Measurements from ENCODE around the gene GBP6.
"Not testable (repeated sequence)": the region's sequence is repeated elsewhere in the genome, so short reads cannot be mapped to it uniquely, and the experiment has no call there.

GBP6 gene

GRCh38 chr1:89361681-89362080, 2.2 kb upstream of the GBP6 start:
- peaks cover 4% of the 10 kb centered on the region for H3K27me3 Mint-ChIP-seq (ENCODE audit: low read depth)
- no peak overlapping the region for H3K4me3 Mint-ChIP-seq
- TF ChIP-seq CTCF (IDR thresholded peaks at IDR 0.05; ENCODE audit: unreplicated experiment in 3 of 3) = no peak
- H3K27ac Mint-ChIP-seq = no peak overlapping the region
- H3K36me3 Mint-ChIP-seq (ENCODE audit: low read depth) = no peaks in the 10 kb centered on the region
- H3K9me3 Mint-ChIP-seq = no peaks in the 10 kb centered on the region
- H3K4me1 Mint-ChIP-seq = peaks cover 5% of the 10 kb centered on the region

- H3K4me3 Mint-ChIP-seq = no peak overlapping the region
- H3K4me1 Mint-ChIP-seq = peaks cover 2% of the 10 kb centered on the region
- H3K9me3 Mint-ChIP-seq = no peaks in the 10 kb centered on the region
- TF ChIP-seq CTCF (IDR thresholded peaks at IDR 0.05; ENCODE audit: unreplicated experiment in 3 of 3) = no peak
- H3K36me3 Mint-ChIP-seq (ENCODE audit: low read depth) = no peaks in the 10 kb centered on the region
- H3K27me3 Mint-ChIP-seq (ENCODE audit: low read depth) = peaks cover 4% of the 10 kb centered on the region
- no peak overlapping the region for H3K27ac Mint-ChIP-seq
Observed at GRCh38 chr1:89363196-89363595, 663 bp upstream of the GBP6 start.

- TF ChIP-seq CTCF (IDR thresholded peaks at IDR 0.05; ENCODE audit: unreplicated experiment in 3 of 3) = no peak
- no peaks in the 10 kb centered on the region for H3K4me1 Mint-ChIP-seq
- H3K9me3 Mint-ChIP-seq = no peaks in the 10 kb centered on the region
- peaks cover 4% of the 10 kb centered on the region for H3K27me3 Mint-ChIP-seq (ENCODE audit: low read depth)
- no peak overlapping the region for H3K4me3 Mint-ChIP-seq
- H3K36me3 Mint-ChIP-seq (ENCODE audit: low read depth) = no peaks in the 10 kb centered on the region
- H3K27ac Mint-ChIP-seq = peak overlapping the region in 1 of 3 experiments; percentile 34
Observed at GRCh38 chr1:89364954-89365550, 1.2 kb downstream of the GBP6 start.

GRCh38 chr1:89367221-89367620, 3.4 kb downstream of the GBP6 start:
- Mint-ChIP-seq H3K36me3 (ENCODE audit: low read depth) (no peaks in the 10 kb centered on the region), H3K27ac (no peak overlapping the region), H3K27me3 (ENCODE audit: low read depth) (no peaks in the 10 kb centered on the region), H3K4me3 (no peak overlapping the region), H3K9me3 (no peaks in the 10 kb centered on the region), H3K4me1 (no peaks in the 10 kb centered on the region)
- no peak for TF ChIP-seq CTCF (IDR thresholded peaks at IDR 0.05; ENCODE audit: unreplicated experiment in 3 of 3)

GRCh38 chr1:89369331-89369730, 5.5 kb downstream of the GBP6 start:
- Mint-ChIP-seq H3K27ac (no peak overlapping the region), H3K36me3 (ENCODE audit: low read depth) (no peaks in the 10 kb centered on the region), H3K9me3 (peaks cover 2% of the 10 kb centered on the region), H3K4me1 (no peaks in the 10 kb centered on the region), H3K27me3 (ENCODE audit: low read depth) (no peaks in the 10 kb centered on the region), H3K4me3 (no peak overlapping the region)
- TF ChIP-seq CTCF (IDR thresholded peaks at IDR 0.05; ENCODE audit: unreplicated experiment in 3 of 3) = no peak

GRCh38 chr1:89373810-89374209, 10.0 kb downstream of the GBP6 start:
- not testable (repeated sequence) for H3K4me1 Mint-ChIP-seq; H3K36me3 Mint-ChIP-seq (ENCODE audit: low read depth); H3K4me3 Mint-ChIP-seq; H3K9me3 Mint-ChIP-seq; H3K27me3 Mint-ChIP-seq (ENCODE audit: low read depth); H3K27ac Mint-ChIP-seq
